Kidney tubule cell (primary cell): ENCODE results near the gene SHD.

ENCODE experiments used
- DNase-seq: peaks from one replicate; pipeline ENCODE4 v3.0.0-alpha.2; 2018; ENCODE audit warnings: low spot score

Gene SHD

DNA sequence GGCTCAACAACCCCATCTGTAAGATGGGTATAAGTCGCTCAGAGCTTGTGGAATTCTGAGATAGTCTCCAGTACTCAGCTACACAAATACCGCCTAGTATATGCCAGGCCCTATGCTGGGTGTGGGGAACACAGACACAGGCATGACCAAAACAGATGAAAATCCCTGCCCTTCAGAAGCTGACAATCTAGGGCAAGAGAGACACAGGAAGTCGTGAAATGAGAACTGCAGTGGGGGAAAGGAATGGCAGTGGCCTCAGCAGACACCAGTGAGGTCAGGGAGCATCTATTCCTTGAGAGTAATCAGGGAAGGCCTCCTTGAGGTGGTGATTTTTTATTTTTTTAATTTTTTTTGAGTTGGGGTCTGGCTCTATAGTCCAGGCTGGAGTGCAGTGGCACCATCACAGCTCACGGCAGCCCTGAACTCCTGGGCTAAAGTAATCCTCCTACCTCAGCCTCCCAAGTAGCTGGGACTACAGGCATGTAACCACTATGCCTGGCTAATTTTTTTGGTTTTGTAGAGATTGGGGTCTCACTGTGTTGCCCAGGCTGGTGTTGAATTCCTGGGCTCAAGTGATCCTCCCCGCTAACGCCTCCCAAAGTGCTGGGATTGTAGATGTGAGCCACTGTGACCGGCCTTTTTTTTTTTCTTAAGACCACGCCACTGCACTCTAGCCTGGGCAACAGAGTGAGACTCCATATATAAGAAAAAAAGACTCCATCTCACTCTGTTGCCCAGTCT lies 19.9 kb downstream of the SHD start:
- DNase-seq, result no peak

DNA sequence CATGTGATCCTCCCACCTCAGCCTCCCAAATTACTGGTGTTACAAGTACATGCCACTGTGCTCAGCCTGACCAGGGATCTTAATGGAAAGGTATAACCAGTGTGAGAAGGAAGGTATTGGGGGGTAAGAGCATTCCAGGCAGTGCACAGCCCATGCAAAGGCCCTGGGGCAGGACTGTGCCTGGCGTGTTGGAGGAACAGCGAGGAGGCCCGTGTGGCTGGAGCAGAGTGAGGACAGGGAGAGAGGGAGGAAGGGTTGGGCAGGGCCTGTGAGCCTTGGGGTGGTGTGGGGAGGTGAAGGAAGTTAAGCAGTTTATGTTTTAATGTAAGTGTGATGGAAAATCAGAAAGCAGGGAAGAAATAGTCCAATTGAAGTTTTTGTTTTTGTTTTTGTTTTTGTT lies 21.5 kb downstream of the SHD start:
- DNase-seq, result no peak

DNA sequence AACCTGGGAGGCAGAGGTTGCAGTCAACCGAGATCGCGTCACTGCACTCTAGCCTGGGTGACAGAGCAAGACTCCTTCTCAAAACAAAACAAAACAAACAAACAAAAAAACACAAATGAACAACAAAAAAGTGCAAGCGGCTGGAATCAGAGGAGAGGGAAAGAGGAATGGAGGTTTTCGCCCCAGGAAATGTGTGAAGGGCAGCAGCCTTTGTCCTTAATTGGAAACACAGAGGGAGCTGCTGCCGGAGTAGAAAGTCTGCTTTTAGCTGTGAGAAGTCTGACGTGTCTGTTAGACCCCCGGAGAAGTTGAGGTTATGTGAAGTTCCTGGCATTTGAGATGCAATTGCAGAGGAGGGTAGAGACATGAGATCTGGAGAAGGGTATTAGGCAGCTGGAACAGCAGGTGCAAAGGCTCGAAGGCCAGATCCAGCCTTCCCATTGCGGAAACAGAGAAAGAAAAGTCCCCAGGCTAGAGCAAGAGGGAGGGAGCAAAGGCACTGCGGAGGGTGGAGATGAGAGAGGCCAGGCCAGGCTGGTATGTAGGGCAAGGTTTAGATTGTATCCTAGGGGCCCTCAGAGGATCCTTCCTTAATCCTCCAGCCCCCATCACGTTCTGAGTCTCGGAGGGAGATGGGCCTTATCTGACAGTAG lies 22.6 kb downstream of the SHD start:
- DNase-seq, result no peak

DNA sequence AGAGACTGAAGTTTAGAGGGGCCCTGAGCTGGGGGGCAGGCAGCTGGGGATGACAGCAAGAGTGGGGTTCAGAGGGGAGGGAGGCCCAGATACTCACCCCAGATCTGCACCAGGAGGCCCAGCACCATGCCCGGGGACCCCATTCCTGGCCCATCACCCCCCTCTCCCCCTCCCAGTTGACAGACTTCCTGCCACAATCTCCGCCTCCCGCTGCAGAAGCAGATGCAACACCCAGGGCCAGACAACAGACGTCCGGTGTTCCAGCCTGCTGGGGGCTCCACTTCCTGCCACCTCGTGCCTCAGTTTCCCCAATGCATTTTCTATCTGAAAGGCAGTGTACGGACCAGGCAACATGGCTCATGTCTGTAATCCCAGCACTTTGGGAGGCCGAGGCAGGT lies 23.2 kb downstream of the SHD start, which contains the start of gene TMIGD2:
TMIGD2 (minus strand) TSS at position 147 of the 398 bp plus-strand sequence; CDS start at position 143, 4 bp downstream.
- no peak for DNase-seq

DNA sequence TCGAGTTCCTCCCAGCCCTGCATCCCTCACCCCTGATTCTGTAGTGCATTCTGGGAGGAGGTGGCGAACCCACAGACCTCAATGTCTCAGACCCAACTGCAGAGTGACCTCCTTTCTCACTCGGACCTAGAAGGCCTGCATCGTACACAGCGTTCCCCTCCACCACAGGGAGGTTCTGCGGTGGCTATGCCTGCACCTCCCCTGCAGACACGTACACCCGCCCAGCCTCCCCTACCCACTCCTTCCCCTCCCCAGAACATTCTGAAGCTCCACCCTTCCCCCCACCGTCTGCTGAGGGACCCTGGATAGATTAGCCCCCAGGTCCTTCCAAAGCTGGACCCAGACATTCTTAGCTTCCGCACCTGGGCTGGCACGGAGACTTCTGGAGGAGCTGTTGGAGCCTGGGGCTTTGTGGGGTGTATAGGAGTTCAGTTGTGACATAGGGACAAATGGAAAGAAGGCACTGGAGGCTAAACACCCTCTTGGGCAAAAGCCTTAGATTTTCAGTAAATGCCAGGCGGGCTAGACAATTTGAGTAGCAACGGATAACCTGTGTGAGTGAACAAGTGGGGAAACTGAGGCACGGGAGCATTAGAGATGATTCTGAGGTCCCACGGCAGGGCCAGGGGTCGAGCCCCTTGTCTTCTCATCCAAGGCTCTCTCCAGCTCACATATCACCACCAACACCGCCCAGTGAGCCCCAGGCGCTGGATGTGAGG lies 24.9 kb downstream of the SHD start:
- DNase-seq, result no peak

DNA sequence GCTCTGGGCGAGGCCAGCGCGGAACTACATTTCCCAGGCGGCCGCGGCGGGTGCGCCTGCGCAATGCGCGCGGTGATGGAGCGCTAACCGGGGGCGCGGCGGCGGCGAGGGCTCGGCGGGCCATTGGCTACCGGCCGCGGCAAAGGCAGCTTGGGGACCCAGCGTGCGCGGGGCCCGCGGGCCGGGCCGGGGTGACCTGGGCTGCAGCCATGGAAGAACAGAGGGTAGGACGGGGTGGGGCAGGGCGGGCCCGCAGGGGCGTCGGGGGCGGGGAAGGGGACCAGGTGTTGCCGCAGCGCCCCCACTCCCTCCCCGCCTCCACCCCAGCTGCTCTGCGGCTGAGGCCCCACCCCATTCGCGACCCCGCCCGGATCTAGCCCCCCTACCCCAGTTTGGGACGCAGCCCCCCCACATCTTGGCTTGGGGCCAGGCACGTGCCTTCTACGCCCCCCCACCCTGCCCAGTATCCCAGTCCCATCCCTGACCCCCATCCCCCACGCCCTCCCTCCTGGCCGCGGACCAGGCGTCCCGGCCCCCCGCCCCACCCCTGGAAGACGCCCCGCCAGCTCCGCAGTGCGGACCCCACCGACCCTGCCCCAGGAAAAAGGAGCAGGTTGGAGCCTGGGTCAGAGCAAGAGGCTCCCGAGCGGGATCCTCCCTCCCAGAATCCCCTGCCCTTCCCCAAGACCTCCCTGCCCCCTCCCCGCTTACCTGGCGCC lies 25.6 kb downstream of the SHD start, which contains the start of gene FSD1:
FSD1 (plus strand) TSS at position 61 of the 719 bp plus-strand sequence; CDS start at position 210, 149 bp downstream.
- DNase-seq, result peak; percentile 23

DNA sequence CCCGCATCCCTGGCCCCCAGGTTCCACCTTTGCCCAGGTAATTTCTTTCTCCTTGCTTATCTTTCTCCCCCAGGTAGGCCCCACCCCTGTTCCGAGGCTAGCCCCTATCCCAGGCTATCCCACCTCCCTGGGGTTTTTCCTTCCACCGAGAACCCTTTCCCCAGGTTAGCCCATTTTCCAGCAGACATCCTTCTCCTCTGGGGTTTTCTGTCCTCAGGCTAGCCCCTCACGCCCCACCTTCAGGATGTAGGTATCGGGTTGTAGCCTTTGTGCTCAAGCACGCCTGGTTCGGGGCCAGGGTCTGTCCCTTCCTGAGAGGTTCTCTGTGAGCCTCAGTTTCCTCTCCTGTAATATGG lies 26.2 kb downstream of the SHD start:
- no peak for DNase-seq

DNA sequence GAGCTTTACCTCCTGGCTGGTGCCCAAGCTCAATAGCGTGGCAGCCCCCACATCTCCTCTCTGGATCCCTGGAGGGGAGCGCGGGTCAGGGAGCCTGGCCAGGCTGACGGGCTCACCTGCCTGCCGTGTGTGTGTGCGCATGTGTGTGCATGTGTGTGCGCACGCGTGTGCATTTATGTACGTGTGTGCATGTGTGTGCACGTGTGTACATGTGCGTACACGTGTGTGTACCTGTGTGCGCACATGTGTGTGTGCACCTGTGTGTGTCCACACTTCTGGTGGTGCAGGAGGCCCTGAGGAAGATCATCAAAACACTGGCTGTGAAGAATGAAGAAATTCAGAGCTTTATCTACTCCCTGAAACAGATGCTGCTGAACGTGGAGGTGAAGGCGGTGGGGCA lies 26.6 kb downstream of the SHD start:
- no peak for DNase-seq

DNA sequence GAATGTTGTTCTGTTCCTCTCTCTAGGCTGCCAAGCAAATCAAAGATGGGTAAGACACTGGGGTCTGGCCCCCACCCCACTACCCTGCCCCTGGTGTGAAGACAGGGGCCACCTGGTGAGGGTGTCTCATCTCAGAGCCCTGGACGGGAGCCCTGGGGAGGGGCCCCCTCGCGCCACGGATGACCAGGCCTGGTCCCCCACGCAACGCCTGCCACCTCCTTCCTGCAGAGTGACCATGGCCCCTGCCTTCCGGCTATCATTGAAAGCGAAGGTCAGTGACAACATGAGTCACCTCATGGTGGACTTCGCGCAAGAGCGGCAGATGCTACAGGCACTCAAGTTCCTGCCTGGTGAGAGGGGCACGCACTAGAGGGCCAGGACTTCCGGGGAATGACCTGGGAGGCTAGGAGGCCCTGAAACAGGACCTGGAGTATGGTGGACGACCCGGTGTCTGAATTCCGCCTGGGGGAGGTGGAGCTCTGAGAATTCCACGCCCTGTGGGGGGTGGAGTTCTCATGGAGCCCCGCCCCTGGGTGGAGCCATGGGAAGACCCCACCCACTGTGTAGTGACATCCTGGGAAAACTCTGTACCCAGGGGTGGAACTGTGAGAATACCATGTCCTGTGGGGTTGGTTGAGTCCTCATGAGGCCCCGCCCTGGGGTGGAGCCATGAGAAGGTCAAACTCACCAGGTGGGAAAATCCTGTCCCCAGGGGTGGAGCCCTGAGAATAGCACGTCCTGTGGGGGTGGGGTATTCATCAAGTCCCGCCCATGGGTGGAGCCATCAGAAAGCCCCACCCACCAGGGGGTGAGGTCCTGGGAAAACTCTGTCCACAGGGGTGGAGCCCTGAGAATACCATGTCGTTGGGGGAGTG lies 31.4 kb downstream of the SHD start:
- no peak for DNase-seq

DNA sequence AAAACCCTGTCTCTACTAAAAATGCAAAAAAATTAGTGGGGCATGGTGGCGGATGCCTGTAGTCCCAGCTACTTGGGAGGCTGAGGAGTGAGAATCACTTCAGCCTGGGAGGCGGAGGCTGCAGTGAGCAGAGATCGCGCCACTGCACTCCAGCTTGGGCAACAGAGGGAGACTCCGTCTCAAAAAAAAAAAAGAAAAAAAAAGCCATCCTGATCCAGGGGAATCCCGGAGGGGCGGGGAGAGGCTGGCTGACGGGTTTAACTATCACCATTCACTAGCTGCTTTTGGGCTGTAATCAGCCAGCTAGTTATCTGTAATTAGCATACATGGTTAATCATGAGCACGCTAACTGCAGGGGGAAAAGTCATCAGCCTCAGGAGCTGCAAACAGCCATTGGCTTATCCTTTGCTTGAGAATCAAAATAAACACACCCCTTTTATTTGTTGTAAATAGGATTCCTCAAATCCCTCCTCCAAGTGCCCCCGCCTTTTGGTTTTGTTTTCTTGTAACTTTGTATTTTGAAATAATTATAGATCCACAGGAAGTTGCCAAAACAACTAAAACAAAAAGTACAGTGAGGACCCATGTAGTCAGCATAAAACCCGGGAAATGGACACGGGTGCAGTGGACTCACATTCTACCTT lies 34.9 kb downstream of the SHD start:
- DNase-seq, result no peak

DNA sequence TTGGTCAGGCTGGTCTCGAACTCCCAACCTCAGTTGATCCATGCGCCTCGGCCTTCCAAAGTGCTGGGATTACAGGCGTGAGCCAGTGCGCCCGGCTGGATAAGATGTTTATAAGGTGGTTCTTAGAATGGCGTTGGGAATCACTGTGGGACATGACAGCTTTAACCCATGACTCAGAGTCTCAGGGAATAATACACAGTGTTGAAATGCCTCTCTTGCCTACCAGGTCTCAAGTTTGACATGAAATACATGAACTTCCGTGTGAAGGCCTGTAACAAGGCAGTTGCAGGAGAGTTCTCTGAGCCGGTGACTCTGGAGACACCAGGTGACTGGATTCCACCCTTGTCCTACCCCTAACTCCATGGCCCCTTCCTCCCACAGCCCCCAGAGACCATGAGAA lies 37.9 kb downstream of the SHD start:
- DNase-seq, result no peak

DNA sequence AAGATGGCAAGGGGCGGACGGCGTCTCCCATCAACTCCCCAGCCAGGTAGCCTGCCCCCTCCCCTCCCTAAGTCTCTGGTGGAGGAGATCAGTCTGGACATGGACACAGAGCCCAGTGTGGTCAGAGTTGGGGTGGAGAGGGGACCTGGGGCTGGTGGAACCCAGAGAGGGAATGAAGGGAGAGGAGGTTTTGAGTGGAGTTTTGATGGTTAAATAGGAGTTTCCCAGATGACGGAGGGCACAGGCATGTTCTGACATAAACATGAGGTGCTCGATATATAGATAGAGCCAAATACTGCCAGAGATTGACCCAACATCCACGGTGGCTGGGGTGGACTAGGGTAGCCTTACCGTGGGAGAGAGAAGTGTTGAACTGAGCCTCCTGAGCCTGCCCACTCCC lies 39.4 kb downstream of the SHD start:
- no peak for DNase-seq

DNA sequence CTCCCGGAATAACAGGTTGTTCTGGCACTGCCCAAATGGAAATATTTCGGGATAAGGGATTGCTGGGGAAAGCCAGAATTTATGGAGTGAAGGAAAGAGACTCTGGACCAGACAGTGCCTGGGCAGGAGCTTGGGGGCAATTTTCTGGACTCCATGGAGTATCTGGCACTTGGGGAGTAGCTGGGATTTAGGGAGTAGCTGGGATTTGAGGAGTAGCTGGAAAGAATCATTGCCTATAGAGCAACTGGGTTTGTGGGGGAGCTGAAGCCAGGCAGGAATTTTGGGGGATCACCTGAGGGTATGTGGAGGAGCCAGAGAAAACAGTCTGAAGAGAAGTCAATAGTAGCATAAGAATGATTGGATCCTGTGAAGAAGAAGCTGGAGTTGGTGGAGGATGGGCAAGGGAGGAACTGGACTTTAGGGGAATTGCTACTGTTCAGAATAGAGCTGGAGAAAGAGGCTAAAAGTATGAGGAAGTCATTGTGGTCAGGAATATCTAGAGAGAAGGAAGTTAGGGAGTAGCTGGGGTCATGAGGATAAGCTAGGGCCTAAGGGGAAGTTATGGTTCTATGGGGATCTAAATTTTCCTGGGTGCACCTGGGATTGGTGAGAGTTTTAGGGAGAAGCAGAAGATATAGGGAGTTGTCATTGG lies 40.1 kb downstream of the SHD start:
- DNase-seq, result no peak

DNA sequence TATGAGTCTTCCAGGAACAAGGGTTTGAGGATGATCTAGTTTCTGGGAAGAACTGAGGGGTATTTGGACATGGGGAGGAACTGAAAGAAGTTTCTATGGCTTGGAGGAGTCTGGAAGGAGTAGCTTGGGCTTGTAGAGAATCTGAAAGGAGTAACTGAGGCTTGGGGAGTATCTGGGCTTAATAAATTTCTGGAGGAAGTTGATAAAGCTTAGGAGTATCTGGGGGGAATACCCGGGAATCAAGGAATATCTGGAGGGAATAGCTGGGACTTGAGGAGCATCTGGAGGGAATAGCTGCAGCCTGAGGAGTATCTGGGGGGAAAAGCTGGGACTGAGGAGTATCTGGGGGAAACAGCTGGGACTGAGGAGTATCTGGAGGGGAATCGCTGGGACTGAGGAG lies 41.4 kb downstream of the SHD start:
- DNase-seq, result no peak

DNA sequence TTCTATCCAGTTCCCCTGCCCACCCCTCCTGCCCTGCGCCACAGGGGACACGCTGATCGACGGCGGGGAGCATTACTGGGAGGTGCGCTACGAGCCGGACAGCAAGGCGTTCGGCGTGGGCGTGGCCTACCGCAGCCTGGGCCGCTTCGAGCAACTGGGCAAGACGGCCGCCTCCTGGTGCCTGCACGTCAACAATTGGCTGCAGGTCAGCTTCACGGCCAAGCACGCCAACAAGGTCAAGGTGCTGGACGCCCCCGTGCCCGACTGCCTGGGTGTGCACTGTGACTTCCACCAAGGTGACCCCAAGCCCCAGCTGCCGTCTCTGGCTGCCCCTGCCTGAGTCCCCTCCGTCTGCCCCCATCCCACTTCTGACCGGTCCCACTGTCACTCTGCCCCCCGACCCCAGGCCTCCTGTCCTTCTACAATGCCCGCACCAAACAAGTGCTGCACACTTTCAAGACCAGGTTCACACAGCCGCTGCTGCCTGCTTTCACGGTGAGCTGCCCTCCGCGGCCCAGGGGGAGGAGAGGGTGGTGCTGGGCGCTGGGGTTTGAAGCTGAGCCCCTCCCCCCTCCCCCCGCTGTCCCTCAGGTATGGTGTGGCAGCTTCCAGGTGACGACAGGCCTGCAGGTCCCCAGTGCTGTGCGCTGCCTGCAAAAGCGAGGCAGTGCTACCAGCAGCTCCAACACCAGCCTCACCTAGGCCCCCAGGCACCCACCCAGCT lies 44.0 kb downstream of the SHD start:
- peak; percentile 28 for DNase-seq

DNA sequence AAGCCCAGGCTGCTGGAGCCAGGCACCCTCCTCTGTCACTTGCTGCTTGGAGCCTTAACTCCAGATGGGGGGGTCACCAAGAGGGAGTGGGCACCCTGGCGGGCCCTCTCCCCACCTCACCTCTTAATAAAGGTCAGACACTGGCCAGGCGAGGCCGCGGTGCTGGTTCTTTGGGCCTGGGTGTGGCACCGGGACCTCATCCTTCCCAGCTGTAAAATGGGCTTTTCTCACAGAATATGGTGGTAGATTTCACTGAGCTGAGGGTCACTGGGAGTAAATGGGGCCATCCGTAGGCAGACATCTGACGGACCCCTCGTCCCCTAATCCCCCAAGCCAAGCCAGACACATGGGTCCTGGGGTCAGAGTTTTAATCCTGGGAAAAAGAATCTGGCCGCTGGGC lies 44.6 kb downstream of the SHD start:
- no peak for DNase-seq

DNA sequence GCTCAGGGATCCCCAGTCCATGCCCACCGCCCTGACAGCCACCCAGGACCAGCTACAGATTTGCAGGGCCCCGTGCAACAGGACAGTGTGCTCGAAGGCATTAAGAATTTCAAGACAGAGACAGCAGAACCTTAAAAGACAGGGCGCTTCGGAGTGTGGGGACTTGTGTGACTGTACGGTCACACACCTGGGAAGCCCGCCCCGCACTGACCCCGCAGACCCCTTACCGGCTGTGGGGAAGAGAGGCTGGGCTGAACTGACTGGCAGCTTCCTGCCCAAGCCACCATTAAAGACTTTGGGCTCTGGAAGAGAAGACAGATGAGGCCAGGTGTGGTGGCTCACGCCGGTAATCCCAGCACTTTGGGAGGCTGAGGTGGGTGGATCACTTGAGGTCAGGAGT lies 45.2 kb downstream of the SHD start:
- DNase-seq, result no peak

DNA sequence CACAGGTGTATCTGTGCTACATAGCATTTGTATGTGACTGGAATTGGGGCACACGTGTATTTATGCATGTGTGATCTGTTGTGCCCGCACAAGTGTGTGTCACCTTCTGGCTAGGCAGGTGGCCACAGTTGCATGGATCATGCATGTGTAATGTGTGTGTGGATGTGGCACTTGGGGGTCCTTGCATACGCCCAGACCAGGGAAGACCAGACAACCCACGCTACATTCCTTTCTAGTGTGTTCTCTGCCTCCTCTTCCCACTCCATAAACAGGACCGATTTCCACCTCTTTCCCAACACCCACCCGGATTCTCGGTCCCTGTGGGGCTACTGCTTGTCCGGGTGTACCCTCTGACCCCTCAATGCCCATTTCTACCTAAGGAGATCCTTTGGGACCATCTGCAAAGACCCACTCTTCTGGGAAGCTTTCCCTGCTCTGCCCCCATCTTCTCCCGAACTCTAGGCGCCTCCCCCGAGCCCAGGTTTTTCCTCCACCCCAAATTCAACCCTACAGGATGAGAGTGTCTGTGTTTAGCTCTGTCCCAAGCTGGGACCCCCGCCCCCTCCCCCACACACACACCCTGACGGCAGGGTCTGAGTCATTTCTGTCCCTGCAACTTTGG lies 47.3 kb downstream of the SHD start:
- no peak for DNase-seq

DNA sequence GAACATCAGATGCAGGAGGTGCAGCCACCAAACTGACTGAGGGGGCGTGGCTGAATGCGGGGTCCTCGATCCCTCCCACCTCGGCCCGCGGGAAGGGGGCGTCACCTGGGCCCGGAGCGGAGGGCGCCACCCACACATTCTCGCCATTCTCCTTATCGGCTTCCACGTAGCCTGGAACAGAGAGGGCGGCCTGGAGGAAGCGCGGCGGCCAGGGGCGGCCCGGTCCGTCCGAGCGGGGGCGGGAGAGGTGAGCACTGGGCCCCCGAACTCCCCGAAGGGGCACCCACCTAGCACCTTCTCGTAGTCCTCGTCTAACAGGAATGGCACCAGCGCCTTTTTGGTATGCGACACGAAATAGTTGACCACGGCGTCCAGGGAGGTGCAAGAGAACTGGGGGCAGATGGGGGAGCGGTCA lies 47.8 kb downstream of the SHD start:
- DNase-seq, result no peak
